ENCODE data around the gene RGS6.

DNA sequence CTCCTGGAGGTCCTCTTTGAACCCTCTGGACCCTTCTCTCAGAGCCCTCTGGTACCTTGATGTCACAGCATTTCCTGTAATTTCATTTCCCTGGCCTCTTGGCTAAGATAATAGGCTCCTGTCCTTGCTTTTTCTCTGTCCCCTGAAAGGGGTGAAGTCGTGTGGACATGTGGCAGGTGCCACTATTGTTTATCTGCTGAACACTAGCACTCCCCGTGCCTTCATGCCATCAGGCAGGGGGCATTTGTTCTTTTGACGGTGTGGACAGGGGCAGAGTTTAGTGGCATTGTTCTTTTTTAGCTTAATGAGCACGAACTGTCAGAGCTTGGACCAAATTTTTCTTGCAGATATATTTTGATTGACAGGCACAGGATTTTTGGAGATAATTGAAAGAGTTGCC is 166.0 kb downstream of the RGS6 start:
- no peak for TF ChIP-seq POLR2AphosphoS5 (IDR thresholded peaks at IDR 0.05)
- TF ChIP-seq, protein P1, sequence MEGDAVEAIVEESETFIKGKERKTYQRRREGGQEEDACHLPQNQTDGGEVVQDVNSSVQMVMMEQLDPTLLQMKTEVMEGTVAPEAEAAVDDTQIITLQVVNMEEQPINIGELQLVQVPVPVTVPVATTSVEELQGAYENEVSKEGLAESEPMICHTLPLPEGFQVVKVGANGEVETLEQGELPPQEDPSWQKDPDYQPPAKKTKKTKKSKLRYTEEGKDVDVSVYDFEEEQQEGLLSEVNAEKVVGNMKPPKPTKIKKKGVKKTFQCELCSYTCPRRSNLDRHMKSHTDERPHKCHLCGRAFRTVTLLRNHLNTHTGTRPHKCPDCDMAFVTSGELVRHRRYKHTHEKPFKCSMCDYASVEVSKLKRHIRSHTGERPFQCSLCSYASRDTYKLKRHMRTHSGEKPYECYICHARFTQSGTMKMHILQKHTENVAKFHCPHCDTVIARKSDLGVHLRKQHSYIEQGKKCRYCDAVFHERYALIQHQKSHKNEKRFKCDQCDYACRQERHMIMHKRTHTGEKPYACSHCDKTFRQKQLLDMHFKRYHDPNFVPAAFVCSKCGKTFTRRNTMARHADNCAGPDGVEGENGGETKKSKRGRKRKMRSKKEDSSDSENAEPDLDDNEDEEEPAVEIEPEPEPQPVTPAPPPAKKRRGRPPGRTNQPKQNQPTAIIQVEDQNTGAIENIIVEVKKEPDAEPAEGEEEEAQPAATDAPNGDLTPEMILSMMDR (IDR thresholded peaks at IDR 0.05) = no peak
- TF ChIP-seq EP300 (IDR thresholded peaks at IDR 0.05) = no peak
- no peak for TF ChIP-seq POLR2A (IDR thresholded peaks at IDR 0.05; ENCODE audit: low read depth)
